Left lung (tissue), 10 donors: Measurements from ENCODE around the gene POFUT2. TPM values are rescaled to one million over a fixed set of nuclear protein-coding genes. Genes with fewer than 3 reads are reported as not detected.
A peak's percentile ranks its signal among the peaks of the same experiment; 100 is the strongest.

Source experiments
- ATAC-seq: fragments of 200-7000 bp; cut with Tn5 transposase; one replicate; pipeline ENCODE4 v1.9.1; 2020; ENCODE audit warnings: moderate library complexity
- DNase-seq, 4 donors: peaks; one replicate each; pipeline ENCODE4 v3.0.0-alpha.2; 2013 to 2020
- H3K27ac ChIP-seq, 2 donors: fragments of 200-600 bp; sonication (generic) in 1 of 2; one replicate each; pipeline versions ENCODE4 v1.5.0 to v1.8.0; 2020 to 2021
- H3K27me3 ChIP-seq, 2 donors: fragments of 200-600 bp; sonication (generic) in 1 of 2; one replicate each; pipeline versions ENCODE4 v1.5.0 to v1.8.0; 2020 to 2021
- H3K36me3 ChIP-seq, 2 donors: fragments of 200-600 bp; sonication (generic) in 1 of 2; one replicate each; pipeline versions ENCODE4 v1.5.0 to v1.8.0; 2020 to 2021
- H3K4me1 ChIP-seq, 2 donors: fragments of 200-600 bp; one replicate each; pipeline ENCODE4 v1.8.0; 2021
- H3K4me3 ChIP-seq, 2 donors: fragments of 200-600 bp; sonication (generic) in 1 of 2; one replicate each; pipeline versions ENCODE4 v1.5.0 to v1.8.0; 2020 to 2021; ENCODE audit warnings: mild to moderate bottlenecking in 1 of 2
- H3K9me3 ChIP-seq, 2 donors: fragments of 200-600 bp; sonication (generic) in 1 of 2; one replicate each; pipeline versions ENCODE4 v1.5.0 to v1.8.0; 2020 to 2021
- CTCF ChIP-seq, 2 donors: fragments of 200-600 bp; sonication (generic) in 1 of 2; IDR thresholded peaks; one replicate each; pipeline versions ENCODE4 v1.5.0 to v1.8.0; 2021; ENCODE audit warnings: antibody characterized with exemption in 2 of 2
- intact Hi-C, 2 donors: fragments of 100-400 bp; cut with DNase I; formaldehyde crosslinking; loops; one replicate each; pipeline versions ENCODE4 v1.11.2 to v1.14.2; 2022
- polyA plus RNA-seq, 6 donors: library from polyadenylated mRNA; unstranded; fragments of 120-200 nt; gene quantifications; one replicate each; pipeline ENCODE4 v1.2.1, GENCODE V29; 2013; ENCODE audit not compliant: insufficient read length in 6 of 6
- total RNA-seq, 2 donors: library from RNA; stranded (reverse); fragmentation: NEBNext Ultra II Directional; extraction: Animal tissue kit (Norgen Biotek cat#: 25700); gene quantifications; one replicate each; pipeline ENCODE4 v1.2.1, GENCODE V29; 2021
- donor health status: DM: no; HTN: yes; CAD: no.
- donor health status: DM: no; HTN: no; CAD: no.

The POFUT2 gene
- total and polyA plus RNA-seq, 8 donors, result 30.4 to 44.2 (median 34.2) TPM

GRCh38 chr21:45256021-45256911 lies 31.4 kb downstream of the POFUT2 start:
- H3K9me3 ChIP-seq, result no peaks in the 10 kb centered on the region
- ATAC-seq (no peak), DNase-seq (peak in 1 of 4 donors; percentile 58)
- H3K4me1 ChIP-seq, result no peaks in the 10 kb centered on the region
- intact Hi-C loops, result no loop called here
- H3K4me3 ChIP-seq, result no peak overlapping the region
- H3K27me3 ChIP-seq, result peaks cover 0 to 53% of the 10 kb centered on the region in 2 donors
- TF ChIP-seq CTCF (IDR thresholded peaks at IDR 0.05), result no peak
- no peaks in the 10 kb centered on the region for H3K36me3 ChIP-seq
- no peak overlapping the region for H3K27ac ChIP-seq

GRCh38 chr21:45255381-45256020 lies 32.2 kb downstream of the POFUT2 start:
- intact Hi-C loops, result no loop called here
- ATAC-seq, result no peak

GRCh38 chr21:45254460-45254930 lies 33.2 kb downstream of the POFUT2 start:
- TF ChIP-seq CTCF (IDR thresholded peaks at IDR 0.05), result no peak
- Histone ChIP-seq H3K4me1 (no peaks in the 10 kb centered on the region), H3K36me3 (no peaks in the 10 kb centered on the region), H3K9me3 (no peaks in the 10 kb centered on the region), H3K27me3 (peaks cover 0 to 53% of the 10 kb centered on the region in 2 donors), H3K4me3 (no peak overlapping the region), H3K27ac (no peak overlapping the region)
- ATAC-seq, result no peak
- intact Hi-C loops, result no loop called here
- DNase-seq, result no peak

More at GRCh38 chr21:45255381-45256020, 32.2 kb downstream of the POFUT2 start:
- H3K9me3 ChIP-seq, result no peaks in the 10 kb centered on the region
- no peaks in the 10 kb centered on the region for H3K4me1 ChIP-seq
- TF ChIP-seq CTCF (IDR thresholded peaks at IDR 0.05), result no peak
- no peak for DNase-seq
- no peak overlapping the region for H3K27ac ChIP-seq
- no peaks in the 10 kb centered on the region for H3K36me3 ChIP-seq
- peaks cover 0 to 53% of the 10 kb centered on the region in 2 donors for H3K27me3 ChIP-seq
- no peak overlapping the region for H3K4me3 ChIP-seq

GRCh38 chr21:45253633-45254459 lies 33.8 kb downstream of the POFUT2 start:
- intact Hi-C loops, result no loop called here
- no peak overlapping the region for H3K4me3 ChIP-seq
- TF ChIP-seq CTCF (IDR thresholded peaks at IDR 0.05), result no peak
- no peak overlapping the region for H3K27ac ChIP-seq
- peaks cover 0 to 55% of the 10 kb centered on the region in 2 donors for H3K27me3 ChIP-seq
- no peaks in the 10 kb centered on the region for H3K36me3 ChIP-seq
- no peaks in the 10 kb centered on the region for H3K9me3 ChIP-seq
- DNase-seq, result no peak
- ATAC-seq, result no peak
- H3K4me1 ChIP-seq, result no peaks in the 10 kb centered on the region
